GM21723 (cell line): ENCODE data around the gene TAF13.
"Not testable (repeated sequence)": the region's sequence is repeated elsewhere in the genome, so short reads cannot be mapped to it uniquely, and the experiment has no call there.

Experiments used
- ATAC-seq: cut with Tn5 transposase; IDR thresholded peaks from one replicate; pipeline ENCODE4 v1.9.1; 2021; ENCODE audit warnings: mild to moderate bottlenecking, moderate library complexity; ENCODE audit not compliant: unreplicated experiment

Gene TAF13

DNA sequence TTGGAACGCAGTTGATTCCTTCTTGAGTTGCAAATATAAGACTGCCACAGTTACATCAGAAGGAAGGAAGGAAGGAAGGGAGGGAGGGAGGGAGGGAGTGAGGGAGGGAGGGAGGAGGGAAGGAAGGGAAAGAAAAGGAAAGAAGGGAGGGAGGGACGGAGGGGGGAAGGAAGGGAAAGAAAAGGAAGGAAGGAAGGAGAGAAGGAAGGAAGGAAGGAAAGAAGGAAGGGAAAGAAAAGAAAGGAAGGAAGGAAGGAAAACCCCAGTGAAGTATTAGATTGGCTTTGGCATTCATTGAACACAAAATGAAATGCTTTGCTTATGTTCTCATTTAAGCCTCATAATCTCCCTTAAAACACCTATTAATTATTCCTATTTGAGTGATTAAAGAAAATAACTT lies 27.5 kb downstream of the TAF13 start:
- ATAC-seq, result no peak

DNA sequence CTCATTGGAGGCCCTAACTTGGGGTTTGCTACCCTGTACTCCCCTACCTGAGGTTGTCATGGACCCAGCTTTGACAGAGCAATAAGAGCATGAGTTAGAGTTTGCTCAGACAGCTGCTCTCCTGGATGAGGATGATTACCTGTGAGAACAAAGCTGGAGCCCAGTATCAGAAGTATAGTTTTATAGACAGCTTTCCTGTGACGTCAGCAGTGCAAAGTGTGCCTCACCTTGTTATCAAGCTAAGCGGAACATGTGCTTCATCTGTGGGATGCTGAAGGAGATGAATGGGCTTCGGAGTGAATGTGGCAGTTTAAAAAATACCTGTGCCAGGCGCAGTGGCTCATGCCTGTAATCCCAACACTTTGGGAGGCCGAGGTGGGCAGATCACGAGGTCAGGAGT lies 28.5 kb downstream of the TAF13 start:
- no peak for ATAC-seq

GRCh38 chr1:109046671-109047070 lies 29.1 kb downstream of the TAF13 start:
- ATAC-seq, result no peak

DNA sequence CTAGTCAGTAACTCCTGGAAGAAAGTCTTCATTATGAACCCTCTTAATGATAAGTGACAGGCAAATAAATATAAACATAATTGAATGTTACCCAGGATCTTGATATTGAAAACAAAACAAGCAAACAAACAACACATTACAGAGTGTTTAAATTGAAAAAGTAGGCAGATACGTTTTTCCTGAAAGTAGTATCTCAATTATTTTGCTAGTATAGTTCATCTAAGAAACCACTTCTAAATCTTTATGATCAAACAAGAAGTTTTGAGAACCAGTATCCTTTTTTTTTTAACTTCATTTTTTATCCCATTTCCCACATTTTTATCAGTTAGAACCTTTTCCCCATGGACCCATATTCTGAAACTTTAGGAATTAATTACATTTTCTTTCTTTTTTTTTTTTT lies 30.2 kb downstream of the TAF13 start:
- no peak for ATAC-seq

DNA sequence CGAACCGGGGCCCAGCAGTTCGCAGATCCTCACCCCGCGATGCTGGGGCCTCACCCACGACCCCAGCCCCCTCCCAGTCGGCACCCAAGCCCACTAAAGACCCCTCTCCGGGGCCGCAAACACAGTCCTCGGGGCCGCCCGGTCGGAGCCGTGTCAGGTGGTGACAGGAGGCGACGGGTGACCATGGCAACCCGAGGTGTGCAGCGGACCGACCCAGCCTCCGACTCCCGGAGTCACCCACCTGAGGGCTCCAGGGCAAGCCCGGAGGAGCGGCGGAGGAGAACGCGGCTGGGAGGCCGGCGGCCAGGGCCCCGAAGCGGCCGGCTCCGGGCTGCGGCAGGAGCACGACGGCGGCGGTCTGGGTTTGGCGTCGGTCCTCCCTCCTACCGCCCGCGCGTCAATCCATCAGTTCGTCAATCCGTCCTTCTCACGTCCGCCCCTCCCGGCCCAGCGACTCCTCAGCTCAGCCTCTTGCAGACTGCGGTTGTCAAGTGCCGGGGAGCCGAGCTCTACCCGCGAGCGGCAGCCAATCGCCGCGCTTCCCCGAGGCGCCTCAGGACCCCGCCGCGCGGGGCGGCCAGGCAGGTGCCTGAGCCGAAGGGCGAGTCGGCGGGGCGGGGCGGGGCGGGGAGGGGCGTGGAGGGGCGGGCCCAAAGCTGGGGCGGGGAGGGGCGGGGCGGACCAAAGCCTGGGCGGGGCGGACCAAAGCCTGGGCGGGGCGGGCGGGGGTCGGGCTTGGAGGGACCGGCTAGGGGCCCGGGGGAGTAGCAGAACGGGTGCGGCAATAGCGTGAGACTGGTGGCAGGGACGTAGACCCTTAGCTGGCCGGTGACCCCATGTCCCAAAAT lies 34.0 kb downstream of the TAF13 start, which contains the start of gene WDR47:
TSS of gene WDR47 (minus strand) at position 482 of the 848 bp plus-strand sequence. CDS start 18,590 bp downstream, outside the sequence.
- ATAC-seq, result peak; percentile 96

GRCh38 chr1:109040989-109041620 lies 34.7 kb downstream of the TAF13 start:
- ATAC-seq, result peak; percentile 36

- ATAC-seq, result no peak
These were observed 35.2 kb downstream of the TAF13 start for GRCh38 chr1:109040627-109040988.

DNA sequence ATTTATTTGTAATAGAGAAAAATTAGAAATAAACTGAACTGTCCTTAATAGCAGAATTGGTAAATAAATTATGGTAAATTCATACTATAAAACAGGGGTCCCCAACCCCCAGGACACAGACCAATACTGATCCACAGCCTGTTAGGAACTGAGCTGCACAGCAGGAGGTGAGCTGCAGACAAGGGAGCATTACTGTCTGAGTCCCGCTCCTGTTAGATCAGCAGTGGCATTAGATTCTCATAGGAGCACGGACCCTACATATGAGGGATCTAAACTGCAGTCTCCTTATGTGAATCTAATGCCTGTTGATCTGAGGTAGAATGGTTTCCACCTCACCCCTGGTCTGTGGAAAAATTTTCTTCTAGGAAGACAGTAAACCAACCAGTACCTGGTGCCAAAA lies 41.4 kb downstream of the TAF13 start:
- no peak for ATAC-seq

DNA sequence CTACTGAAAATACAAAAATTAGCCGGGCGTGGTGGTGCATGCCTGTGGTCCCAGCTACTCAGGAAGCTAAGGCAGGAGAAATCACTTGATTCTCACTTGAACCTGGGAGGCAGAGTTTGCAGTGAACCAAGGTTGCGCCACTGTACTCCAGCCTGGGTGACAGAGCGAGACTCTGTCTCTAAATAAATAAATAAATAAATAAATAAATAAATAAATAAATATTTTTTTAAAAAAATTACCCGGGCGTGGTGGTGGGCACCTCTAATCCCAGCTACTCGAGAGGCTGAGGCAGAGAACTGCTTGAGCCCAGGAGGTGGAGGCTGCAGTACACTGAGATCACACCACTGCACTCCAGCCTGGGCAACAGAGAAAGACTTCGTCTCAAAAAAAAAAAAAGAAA lies 46.3 kb downstream of the TAF13 start:
- not testable (repeated sequence) for ATAC-seq

GRCh38 chr1:109027841-109028240 lies 48.0 kb downstream of the TAF13 start:
- no peak for ATAC-seq

GRCh38 chr1:109025694-109026093 lies 50.1 kb downstream of the TAF13 start:
- ATAC-seq, result no peak

DNA sequence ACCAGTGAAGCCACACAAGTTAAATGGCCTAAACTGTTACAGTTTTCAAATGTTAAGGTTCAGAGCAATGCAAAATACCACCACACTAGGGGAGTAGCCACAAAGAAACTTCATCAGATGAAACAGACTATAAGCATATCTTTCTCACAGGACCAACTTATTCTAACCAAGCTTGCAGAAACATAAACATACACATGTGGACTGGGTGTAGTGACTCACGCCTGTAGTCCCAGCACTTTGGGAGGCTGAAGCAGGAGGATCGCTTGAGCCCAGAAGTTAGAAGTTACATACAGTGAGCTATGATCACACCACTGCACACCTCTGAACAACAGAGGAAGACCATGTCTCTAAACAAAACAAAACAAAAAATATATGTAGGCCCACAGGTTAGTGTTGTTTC lies 51.2 kb downstream of the TAF13 start:
- ATAC-seq, result no peak

GRCh38 chr1:109020693-109021257 lies 55.0 kb downstream of the TAF13 start:
- no peak for ATAC-seq

DNA sequence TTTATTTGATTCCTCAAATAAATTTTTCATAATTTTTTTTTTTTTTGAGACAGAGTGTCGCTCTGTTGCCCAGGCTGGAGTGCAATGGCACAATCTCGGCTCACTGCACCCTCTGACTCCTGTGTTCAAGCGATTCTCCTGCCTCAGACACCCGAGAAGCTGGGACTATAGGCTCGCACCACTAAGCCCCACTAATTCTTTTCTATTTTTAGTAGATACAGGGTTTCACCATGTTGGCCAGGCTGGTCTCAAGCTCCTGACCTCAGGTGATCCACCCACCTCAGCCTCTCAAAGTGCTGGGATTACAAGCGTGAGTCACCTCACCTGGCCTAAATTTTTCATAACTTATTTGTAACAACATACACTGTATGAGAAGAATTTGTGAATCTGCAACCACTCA lies 58.1 kb downstream of the TAF13 start:
- not testable (repeated sequence) for ATAC-seq

DNA sequence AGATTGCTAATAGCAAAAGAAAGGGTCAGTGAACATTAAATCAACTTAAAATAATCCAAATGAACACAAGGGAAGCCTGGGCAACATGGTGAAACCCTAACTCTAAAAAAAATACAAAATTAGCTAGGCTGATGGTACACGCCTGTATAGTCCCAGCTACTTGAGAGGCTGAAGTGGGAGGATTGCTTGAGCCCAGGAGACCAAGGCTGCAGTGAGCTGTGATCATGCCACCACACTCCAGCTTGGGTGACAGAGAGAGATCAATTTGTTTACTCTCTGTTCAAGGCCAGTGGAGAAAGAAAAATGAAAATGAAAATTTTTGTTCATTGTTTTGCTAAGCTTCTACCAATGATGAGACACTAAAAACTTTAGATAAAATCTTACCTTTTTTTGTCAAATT lies 58.7 kb downstream of the TAF13 start:
- ATAC-seq, result no peak
